HepG2 (cell line): Measurements from ENCODE around the gene CEP250. TPM values are rescaled to one million over a fixed set of nuclear protein-coding genes. Genes with fewer than 3 reads are reported as not detected.

Experiments used
- HNF1A ChIP-seq, 2 experiments: sonication (generic) in 1 of 2; formaldehyde crosslinking in 1 of 2; IDR thresholded peaks; 2 replicates each; pipeline versions ENCODE4 v1.4.0 to v1.6.1; 2016 to 2020; ENCODE audit warnings: borderline replicate concordance in 1 of 2, low read depth in 1 of 2, mild to moderate bottlenecking in 1 of 2, missing genetic modification reagents in 1 of 2
- KMT2A ChIP-seq: sonication (generic); formaldehyde crosslinking; IDR thresholded peaks from 2 replicates; pipeline ENCODE4 v1.4.0; 2020; ENCODE audit warnings: missing genetic modification reagents
- MLLT10 ChIP-seq: sonication (generic); formaldehyde crosslinking; IDR thresholded peaks from 2 replicates; pipeline ENCODE4 v1.4.0; 2020; ENCODE audit warnings: missing genetic modification reagents
- POLR2G ChIP-seq: fragments of 200-400 bp; formaldehyde crosslinking; IDR thresholded peaks from 2 replicates; pipeline ENCODE4 v1.6.1; 2018; ENCODE audit warnings: mild to moderate bottlenecking, low read depth, low read length, moderate library complexity
- RBM39 ChIP-seq: fragments of 200-400 bp; formaldehyde crosslinking; IDR thresholded peaks from one replicate; pipeline ENCODE4 v1.6.1; 2018; ENCODE audit warnings: antibody characterized with exemption, mild to moderate bottlenecking, low read depth, low read length; ENCODE audit not compliant: poor library complexity, severe bottlenecking
- SIN3B ChIP-seq: fragments of 150-350 bp; IDR thresholded peaks from 2 replicates; pipeline ENCODE4 v1.6.1; 2014; ENCODE audit warnings: low read length
- YY1 ChIP-seq: IDR thresholded peaks from 2 replicates; pipeline ENCODE4 v1.6.1; 2011; ENCODE audit warnings: low read length, low read depth, moderate library complexity, mild to moderate bottlenecking; ENCODE audit not compliant: insufficient read depth, insufficient replicate concordance
- ZBTB2 ChIP-seq: sonication (generic); formaldehyde crosslinking; IDR thresholded peaks from 2 replicates; pipeline ENCODE4 v1.8.0; 2022; ENCODE audit warnings: low read depth, missing genetic modification reagents
- ZBTB49 ChIP-seq: sonication (generic); formaldehyde crosslinking; IDR thresholded peaks from 2 replicates; pipeline ENCODE4 v1.4.0; 2020; ENCODE audit warnings: missing genetic modification reagents, borderline replicate concordance
- ZMYM2 ChIP-seq: sonication (generic); formaldehyde crosslinking; IDR thresholded peaks from 2 replicates; pipeline ENCODE4 v1.8.0; 2022; ENCODE audit warnings: mild to moderate bottlenecking, missing genetic modification reagents
- ZNF101 ChIP-seq: sonication (generic); formaldehyde crosslinking; IDR thresholded peaks from 2 replicates; pipeline ENCODE4 v1.4.0; 2020; ENCODE audit warnings: mild to moderate bottlenecking, low read depth, missing genetic modification reagents, borderline replicate concordance
- ZNF512B ChIP-seq: sonication (generic); formaldehyde crosslinking; IDR thresholded peaks from 2 replicates; pipeline ENCODE4 v1.5.1; 2020; ENCODE audit warnings: missing genetic modification reagents, mild to moderate bottlenecking, borderline replicate concordance
- ZNF562 ChIP-seq: sonication (generic); formaldehyde crosslinking; IDR thresholded peaks from 2 replicates; pipeline ENCODE4 v1.8.0; 2022; ENCODE audit warnings: missing genetic modification reagents, borderline replicate concordance
- ZNF589 ChIP-seq: sonication (generic); formaldehyde crosslinking; conservative IDR thresholded peaks from 2 replicates; pipeline ENCODE4 v1.8.0; 2022; ENCODE audit warnings: mild to moderate bottlenecking, moderate library complexity, missing genetic modification reagents
- ZNF768 ChIP-seq: sonication (generic); formaldehyde crosslinking; IDR thresholded peaks from 2 replicates; pipeline ENCODE4 v1.4.0; 2020; ENCODE audit warnings: missing genetic modification reagents
- ZSCAN12 ChIP-seq: sonication (generic); formaldehyde crosslinking; IDR thresholded peaks from 2 replicates; pipeline ENCODE4 v1.9.0; 2021; ENCODE audit warnings: mild to moderate bottlenecking, missing genetic modification reagents
- polyA plus RNA-seq, 8 experiments: library from polyadenylated mRNA; depleted of rRNA in 3 of 8; stranded (reverse) in 7 of 8; unstranded in 1 of 8; fragments of >200 nt; fragmentation: Illumina TruSeq in 4 of 8; extraction: Trizol in 4 of 8; gene quantifications; 2 replicates each; pipeline versions ENCODE4 v1.2.1 to v1.2.3, GENCODE V29; 2011 to 2016; ENCODE audit warnings: low read depth in 4 of 8, missing spikeins in 1 of 8, mixed read lengths in 1 of 8; ENCODE audit not compliant: insufficient read depth in 1 of 8
- total RNA-seq, 5 experiments: library from RNA; depleted of rRNA; stranded (reverse); fragments of >200 nt; fragmentation: Illumina TruSeq; extraction: Trizol; gene quantifications; 2 replicates each; pipeline ENCODE4 v1.2.3, GENCODE V29; 2016; ENCODE audit warnings: low read depth in 1 of 5

CEP250 gene
- total and polyA plus RNA-seq, 2 of the 13 experiments (the other 11 are each of a cell fraction or from before 2014, with no cell fraction given), result 28.8 to 55.3 TPM

GRCh38 chr20:35463455-35464300 lies 8.3 kb downstream of the CEP250 start (continued):
- TF ChIP-seq HNF1A (IDR thresholded peaks at IDR 0.05; ENCODE audit: low read depth) (no peak), HNF1A (CRISPR knock-in tag; IDR thresholded peaks at IDR 0.05; ENCODE audit: borderline replicate concordance) (no peak), POLR2G (no peak), KMT2A (CRISPR knock-in tag) (no peak), ZNF768 (no peak), MLLT10 (CRISPR knock-in tag) (no peak), ZSCAN12 (CRISPR knock-in tag) (no peak), ZNF512B (peak; percentile 78; the same call in 1 of the 2 replicates), ZBTB49 (no peak), ZBTB2 (CRISPR knock-in tag) (no peak), SIN3B (0 out of 2 replicates have a peak, but pooled peaks have one; percentile 48), RBM39 (no peak), ZMYM2 (CRISPR knock-in tag) (no peak), YY1 (no peak), ZNF589 (CRISPR knock-in tag) (no peak), ZNF101 (CRISPR knock-in tag) (0 out of 2 replicates have a peak, but pooled peaks have one; percentile 58), ZNF562 (CRISPR knock-in tag) (no peak)
